HG02623 (cell line): Measurements from ENCODE around the gene SLC35G1.

Experiments used
- ATAC-seq: cut with Tn5 transposase; IDR thresholded peaks from one replicate; pipeline ENCODE4 v1.9.1; 2021; ENCODE audit warnings: moderate library complexity; ENCODE audit not compliant: unreplicated experiment

SLC35G1 gene

DNA sequence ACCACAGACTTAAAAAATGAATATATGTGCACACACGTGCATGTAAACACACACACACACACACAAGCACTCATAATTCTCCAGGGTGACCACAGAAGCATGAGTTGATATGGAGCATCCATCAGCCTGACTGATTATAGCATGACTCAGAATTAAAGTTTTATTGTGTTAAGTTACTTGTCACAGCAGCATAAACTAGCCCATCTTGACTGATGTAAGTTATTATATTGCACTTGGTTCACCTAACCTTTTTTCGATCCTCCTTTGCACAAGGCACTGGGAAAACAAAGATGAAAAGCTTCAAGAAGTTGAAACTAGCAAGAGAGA, 18.8 kb upstream of the SLC35G1 start:
- no peak for ATAC-seq

DNA sequence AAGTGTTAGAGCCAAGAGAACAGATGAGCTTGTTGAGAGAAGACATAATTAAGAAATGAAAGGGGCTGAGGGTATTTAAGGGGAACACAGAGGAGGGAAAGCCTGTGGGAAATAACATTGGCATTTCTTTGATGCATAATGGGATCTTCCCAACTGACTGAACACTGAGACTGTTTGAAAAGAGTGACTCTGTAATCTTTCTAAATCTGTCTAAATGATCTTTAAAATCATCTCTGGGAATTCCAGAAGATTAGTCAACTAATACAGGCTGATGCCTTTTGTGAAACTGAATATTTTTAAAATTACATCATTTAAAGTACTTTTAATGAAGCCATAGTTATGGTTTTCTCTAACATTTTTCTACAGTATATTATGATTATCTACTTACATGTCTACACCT, 17.4 kb upstream of the SLC35G1 start:
- no peak for ATAC-seq

DNA sequence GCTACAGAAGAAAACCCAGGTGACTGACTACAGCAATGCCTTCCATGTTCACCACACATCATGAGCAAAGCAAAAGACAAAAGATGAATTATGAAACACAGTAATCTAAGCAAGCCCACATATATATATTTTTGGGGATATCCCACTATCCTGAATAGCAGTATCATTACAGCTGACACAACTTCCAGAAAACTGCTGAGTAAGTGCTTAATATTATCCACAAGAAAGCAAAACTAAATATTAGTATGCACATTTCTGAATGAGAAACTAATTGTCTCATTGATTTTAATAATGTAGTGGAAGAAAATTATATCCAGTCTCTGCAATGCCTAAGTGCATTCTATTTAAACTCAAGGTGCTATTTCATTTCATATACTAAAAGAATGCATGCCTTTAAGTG, 14.5 kb upstream of the SLC35G1 start:
- ATAC-seq = no peak

DNA sequence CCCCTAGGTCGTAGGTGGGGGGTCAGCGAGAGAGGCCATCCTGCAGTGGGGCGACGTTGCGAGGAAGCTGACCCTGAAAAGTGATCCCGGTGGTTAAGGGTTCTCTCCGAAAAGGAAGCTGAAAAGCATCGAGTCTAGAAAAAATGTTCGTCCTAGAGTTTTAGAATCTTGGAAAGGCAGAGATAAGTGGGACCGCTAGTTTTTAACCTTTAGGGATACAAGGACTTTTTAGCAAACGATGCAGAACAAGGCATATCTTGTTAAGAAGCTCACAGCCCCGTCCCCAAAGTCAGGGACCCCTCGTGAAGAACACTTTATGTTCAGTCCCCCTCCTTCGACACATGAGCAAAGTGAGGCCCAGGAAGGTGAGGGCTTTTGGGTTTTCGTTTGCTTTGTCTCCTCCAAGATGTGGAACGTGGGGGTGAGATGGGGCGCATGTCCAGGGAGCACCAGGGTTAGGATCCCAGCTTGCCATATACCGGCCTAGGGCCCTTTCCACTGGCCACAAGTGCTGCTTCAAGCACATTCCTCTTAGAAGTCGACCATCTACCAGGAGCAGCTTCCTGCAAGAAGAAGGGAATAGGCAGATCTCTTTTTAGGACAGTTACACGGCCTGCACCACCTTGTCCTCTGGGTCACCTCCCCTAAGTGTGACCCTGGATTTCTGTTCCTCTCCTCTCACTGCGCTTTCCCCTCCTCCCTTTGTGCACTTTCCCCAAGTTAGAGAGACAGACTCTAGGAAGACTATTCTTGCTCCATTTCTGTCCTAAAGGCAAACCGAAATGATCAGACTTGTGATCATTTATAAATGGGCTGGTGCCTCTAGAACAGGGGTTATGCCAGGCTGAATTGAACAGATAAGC, 969 bp downstream of the SLC35G1 start:
- no peak for ATAC-seq

DNA sequence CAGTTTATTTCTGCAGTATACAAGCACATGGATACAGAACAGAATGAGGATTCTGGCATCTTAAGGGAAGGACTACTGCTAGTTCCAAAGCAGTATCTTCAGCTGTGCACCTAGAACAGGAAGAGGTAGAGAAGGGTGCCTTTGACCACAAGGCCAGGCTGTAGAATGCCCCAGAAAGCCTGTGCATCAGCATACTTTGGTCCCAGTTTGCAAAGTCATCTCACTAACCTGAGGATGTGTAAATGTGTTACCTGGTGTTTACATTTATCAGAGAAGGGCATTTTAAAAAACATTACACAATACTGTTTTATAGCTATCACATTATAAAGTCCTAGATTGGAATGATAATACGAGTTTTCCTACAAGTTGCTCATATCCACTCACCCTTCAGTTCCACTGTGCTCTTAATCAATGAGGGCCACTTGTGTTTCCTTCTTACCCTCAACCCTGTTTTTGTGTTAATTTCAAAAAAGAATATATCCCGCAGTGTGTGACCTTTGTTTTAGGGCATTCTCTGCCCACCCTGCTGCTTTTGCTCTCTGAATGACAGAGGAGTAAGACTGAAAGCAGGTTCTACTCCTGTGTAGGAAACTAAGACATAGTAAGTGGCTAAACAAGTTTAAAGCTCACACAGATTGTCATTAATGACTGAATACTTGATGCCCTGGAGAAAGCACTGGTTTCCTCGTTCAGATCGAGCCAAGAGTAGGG, 3.4 kb downstream of the SLC35G1 start:
- ATAC-seq = no peak

DNA sequence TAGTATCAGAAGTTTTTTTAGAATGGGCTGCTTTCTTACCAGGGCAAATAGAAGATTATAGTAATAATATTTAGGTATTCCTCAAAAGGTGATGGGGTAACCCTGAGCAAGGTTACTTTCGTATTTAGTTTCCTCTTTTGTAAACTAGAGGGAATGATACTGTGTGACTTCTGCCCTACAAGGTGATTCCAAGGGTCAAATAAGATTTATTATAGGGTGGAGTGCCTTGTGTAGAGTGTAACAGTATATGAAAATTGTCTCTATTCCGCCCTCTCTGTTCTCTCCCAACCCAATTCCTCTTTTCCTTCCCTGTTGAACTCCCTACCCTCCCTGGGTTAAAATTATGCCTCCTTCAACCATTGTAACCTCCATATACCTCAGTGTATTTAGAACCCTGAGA, 5.3 kb downstream of the SLC35G1 start:
- no peak for ATAC-seq

DNA sequence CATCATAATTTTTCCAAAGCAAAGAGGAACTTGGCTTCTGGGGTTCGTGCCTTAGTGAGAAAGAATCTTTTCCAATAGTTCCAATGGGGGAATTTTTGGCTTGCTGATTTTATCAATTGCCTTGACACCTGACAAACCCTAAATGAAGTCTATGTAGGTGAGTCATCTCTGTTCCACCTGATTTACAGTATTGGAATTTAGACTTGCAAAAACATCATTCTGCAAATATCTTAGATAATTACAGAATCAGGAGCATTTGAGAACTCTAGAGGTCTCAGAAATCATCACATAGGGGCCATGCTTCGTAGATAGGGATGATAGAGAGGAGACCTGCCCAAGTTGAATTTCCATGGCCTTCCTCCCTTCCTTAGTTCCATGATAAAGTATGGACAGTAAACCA, 9.3 kb downstream of the SLC35G1 start:
- no peak for ATAC-seq

DNA sequence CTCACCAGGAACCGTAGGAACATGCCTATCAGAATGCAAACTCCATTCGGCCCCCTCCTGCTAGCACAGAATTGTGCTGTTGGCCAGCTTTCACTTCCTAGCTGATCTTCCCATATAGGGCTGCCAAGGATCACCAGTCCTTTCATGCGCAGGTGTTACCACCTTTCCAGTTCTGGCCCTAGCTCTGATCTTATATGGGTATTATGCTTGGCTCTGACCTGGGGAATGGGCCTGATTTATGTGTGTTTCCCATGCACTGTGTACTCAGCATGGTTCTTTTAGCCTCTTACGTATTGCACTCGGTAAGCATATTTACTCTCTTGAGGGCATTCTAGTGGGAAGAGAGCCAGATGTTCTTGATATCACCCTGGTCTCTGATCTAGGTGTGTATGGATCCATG, 11.1 kb downstream of the SLC35G1 start:
- ATAC-seq = no peak

DNA sequence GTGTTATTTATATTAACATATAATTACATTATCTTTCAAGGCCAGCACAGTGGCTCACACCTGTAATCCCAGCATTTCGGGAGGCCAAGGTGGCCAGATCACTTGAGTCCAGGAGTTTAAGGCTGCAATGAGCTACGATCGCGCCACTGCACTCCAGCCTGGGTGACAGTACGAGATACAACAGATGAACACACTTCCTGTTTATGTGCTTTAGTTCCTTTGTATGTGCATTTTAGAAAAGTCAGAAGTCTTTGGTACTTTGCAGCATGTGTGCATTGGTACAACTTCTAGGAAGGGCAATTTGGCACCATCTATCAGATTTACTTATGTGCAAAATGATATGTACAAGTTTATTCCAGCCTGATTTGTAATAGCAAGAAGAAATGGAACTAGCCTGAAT, 13.3 kb downstream of the SLC35G1 start:
- ATAC-seq = no peak

DNA sequence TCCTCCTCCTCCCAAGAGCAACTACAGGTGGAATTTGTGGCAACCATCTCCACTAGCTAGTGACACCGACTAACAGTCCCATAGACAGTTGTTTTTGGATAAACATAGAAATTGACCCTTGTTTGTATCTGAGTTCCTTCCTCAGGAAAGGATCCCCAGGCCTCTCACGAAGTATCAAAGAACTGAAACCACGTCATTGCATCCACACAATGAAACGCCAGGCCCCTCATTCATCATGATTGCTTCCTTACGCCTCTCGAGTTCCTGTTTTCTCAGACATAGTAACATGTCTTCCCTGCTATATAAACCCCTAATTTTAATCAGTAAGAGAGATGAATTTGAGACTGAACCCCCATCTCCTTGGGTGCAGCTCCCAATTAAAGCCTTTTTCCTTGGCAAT, 18.1 kb downstream of the SLC35G1 start:
- no peak for ATAC-seq

DNA sequence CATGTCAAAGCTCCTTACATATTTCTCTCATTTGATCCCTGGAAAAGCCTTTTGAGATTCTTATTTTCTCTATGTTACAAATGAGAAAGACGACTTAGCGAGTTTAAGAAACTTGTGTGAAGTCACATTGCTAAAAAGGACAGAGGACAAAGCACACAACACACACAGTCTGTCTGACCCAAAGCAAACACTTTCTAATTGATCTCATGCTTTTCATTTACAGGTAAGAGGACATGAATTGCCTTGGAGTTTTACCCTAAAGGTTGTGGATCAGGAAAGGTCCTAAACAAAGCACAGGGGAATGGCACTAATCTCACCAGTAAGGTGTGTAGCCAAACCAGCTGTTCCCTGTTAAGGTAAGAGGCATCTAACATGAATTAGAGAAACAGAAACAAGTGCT, 18.7 kb downstream of the SLC35G1 start:
- ATAC-seq = no peak

DNA sequence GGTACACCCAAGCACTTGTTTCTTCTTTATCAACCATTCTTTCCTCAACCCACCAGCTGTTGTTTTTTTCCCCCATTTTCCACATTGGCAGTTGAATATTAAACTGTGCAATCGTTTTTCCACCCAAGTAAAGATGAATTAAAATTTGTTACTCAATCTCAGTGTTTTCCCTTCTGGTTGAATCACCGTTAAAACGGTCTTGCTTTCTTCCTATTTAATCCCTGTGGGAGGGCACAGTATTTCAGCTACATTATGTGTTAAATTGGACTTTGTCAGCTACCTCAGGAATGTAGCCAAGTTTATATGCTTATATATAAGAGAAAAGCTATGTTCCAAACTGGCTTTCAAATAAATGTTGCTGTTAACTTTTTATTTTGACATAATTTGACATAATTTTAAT, 19.9 kb downstream of the SLC35G1 start:
- ATAC-seq = no peak

DNA sequence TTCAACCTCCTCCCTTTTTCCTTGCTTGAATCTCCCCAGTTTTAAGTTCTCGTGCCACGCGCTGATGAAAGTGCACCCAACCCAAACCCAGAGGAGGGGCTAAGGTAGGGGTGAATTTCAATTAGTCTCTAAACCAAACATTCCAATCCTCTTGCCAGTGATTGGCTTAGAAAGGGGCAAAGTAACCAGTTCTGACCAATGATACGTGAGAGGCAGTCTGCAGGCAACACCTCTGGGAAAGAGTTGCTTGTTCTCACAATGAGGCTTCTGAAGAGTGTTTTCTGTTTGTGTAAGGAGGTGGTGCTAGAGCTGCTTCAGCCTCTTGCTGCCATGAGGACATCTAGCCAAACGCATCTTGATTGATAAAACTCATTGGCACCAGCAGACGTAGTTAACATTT, 21.8 kb downstream of the SLC35G1 start:
- ATAC-seq = no peak

DNA sequence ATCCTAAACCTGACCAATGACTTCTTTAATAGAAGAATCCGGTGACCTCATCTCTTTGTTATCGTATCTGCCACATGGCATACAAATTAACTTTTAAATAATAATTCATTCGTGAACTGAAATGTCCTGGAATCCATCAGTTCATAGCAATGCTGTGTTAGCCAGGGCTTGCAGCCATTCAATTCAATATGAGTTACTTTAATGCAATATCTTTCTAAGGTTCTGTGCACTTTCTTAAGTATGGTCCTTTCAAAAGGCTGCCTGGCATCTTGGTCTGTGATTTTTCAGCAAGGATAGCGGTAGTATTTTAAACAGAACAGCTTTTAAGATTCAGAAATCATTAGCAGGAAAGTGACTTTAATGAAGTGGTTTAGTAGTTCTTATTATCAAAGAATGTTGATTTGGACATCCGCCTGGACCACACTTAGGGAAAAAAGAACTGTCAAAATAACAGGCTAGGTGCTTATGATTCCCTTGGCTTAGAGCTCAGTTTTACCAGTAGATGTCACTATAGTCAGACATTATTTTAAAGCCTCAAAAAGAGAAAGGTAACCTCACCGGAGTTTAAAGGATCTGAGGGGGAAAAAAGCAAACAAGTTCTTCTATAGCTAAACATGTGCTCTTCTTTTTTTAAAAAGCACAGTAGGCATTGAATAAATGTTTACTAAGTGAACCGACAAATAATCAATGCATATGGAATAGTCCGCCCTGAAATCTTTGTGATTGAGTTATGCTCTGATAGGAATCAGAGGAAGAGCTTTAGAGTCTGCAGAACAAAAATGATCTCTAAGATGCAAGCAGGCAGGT, 22.7 kb downstream of the SLC35G1 start:
- ATAC-seq = no peak

DNA sequence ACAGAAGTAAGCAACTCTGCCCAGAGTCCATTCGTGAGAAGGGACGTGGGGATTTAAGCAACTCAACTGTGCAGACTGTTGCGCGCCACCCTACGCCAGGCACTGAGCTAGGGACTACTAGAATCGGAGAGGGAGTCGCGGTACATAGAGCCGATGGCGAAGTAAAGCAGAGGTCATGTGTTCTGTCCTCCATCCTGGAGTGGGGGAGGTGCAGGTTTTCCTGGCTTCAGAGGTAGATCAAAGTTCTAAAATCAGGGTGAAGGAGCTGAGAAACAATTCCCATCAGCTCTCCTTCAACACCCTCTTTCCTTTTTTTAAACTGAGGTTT, 23.2 kb downstream of the SLC35G1 start:
- ATAC-seq = no peak

DNA sequence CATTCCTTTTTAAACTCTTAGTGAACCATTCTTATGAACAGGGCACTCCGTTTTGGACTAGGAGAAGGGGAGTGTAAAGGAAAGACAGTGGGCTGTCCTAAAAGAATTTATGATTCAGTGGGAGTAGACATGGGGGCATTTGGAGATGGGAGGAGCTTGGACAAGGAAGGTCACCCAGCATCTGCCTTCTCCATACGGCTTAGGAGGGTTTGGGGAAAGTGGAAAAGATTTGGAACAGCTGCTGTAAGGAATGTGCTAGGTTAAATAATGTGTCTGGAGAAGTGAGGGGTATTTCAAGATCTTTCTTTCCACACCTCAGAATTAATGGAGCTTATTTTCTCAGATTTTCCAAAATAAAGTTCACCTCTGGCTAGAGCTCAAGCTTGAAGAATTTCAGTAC, 24.0 kb downstream of the SLC35G1 start:
- ATAC-seq = no peak

DNA sequence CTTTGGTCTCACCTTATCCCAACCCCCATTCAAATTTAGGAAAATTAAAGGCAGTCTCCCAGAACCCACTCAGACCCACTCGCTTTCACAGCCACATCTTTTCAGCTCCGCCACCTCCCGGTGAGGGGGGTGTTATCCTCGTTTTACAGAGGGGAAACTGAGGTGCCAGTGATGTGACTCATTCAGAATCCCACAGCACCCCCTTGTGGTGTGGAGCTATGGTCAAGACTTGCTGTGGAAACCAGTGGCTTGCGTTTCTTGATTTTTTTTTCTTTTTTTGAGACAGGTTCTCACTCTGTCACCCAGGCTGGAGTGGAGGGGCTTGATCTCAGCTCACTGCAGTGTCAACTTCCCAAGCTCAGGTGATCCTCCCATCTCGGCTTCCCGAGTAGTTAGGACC, 27.6 kb downstream of the SLC35G1 start:
- no peak for ATAC-seq

DNA sequence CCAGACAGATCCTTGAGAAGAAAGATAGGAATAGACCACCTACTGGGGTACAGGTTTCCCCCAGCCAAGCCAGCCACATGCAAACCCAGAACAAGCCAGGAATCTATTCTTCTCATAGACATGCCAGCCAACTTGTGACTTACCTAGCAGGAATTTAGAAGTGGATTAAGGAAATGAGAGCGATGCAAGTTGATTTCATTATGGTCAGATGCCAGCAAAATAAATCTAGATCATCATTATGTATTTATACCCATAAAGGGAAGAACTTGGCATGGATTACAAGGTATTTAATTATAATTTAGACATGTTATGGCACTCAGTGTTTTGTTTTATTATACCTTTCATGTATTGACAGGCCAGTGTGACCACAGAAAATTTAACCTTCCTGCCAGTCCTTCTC, 32.8 kb downstream of the SLC35G1 start:
- ATAC-seq = no peak

DNA sequence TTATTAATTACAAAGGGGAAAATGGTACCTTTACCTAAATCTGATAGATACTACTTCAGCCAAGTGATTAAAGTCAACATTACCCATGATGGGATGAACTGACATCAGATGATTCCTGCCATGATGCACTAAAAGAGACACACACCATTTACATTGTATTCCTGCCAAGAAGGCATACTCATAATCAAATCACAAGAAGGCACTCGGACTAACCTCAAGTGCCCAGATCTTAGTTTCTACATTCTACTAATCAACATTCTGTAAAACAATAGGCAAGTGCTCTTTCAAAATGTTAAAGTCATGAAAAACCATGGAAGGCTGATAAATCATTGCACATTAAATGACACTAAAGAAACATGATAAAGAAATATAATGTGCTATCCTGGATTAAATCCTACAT, 44.4 kb downstream of the SLC35G1 start:
- no peak for ATAC-seq

DNA sequence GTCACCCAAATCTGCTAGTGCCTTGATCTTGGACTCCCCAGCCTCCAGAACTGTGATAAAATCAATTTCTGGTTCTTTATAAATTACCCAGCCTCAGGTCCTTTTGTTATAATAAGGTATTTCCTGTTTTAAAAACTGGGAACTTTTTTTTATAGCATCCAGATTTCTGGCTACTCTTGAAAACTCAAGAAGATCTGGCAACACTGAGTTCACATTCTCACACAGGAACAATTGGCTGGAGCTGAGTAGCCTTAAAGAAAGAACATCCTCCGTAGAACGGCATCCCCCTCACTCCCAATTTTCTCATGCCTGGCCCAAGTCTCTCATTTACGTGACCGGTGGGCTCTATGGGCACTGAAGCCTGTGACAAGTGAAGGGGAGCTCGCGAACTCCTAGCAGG, 47.1 kb downstream of the SLC35G1 start:
- no peak for ATAC-seq

DNA sequence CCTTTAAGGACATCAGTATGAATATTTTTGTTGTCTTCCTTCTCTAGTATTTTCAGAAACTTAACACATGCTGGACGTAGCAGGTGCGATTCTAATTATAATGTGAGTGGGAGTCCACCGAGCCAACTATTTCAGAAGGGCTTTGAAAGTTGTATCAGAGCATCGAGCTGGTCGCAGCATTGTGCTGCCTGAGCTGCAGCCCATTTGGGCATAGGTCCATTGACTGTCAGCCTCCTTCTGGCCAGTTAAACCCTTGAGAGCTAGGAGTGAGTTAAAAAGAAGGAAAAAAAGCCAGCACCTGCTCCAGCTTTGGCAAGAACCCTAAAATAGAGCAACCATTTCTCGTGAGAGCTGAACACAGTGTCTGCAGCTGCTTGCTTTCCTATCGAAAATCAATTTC, 47.8 kb downstream of the SLC35G1 start:
- ATAC-seq = no peak

DNA sequence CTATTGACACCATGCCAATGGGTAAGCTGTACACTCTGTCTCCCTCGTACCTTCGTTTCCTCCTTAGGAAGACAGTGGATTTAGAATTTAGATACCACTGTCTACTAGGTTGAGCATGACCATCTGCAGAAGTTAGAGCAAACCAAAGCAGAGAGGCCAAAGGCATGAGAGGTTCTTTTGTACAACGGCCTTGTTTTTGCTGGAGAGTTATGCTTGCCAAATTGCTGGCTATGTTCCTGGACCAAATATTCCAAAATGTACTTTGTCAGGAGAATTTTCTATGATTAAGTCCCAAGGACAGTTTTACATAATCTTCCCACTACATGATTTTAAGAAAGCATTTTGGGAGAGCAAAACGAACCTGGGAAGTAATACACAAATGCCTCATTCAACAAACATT, 52.0 kb downstream of the SLC35G1 start:
- ATAC-seq = no peak
